HG03565 (cell line): ENCODE results near the gene SKA1.
"Not testable (repeated sequence)": the region's sequence is repeated elsewhere in the genome, so short reads cannot be mapped to it uniquely, and the experiment has no call there.

Source experiments
- ATAC-seq: cut with Tn5 transposase; IDR thresholded peaks from one replicate; pipeline ENCODE4 v1.9.1; 2021; ENCODE audit warnings: mild to moderate bottlenecking, moderate library complexity; ENCODE audit not compliant: unreplicated experiment

SKA1 gene

GRCh38 chr18:50393802-50394201 is 19.0 kb downstream of the SKA1 start:
- ATAC-seq, result no peak

- ATAC-seq, result no peak
These were observed 20.2 kb downstream of the SKA1 start for GRCh38 chr18:50395093-50395492.

- ATAC-seq, result no peak
These were observed 21.3 kb downstream of the SKA1 start for GRCh38 chr18:50396005-50396660.

GRCh38 chr18:50397023-50397422 is 22.2 kb downstream of the SKA1 start:
- ATAC-seq, result no peak

- ATAC-seq, result no peak
These were observed 23.3 kb downstream of the SKA1 start for GRCh38 chr18:50398099-50398498.

- no peak for ATAC-seq
These were observed 24.1 kb downstream of the SKA1 start for GRCh38 chr18:50398947-50399346.

GRCh38 chr18:50399582-50399981 is 24.7 kb downstream of the SKA1 start:
- ATAC-seq, result no peak

- ATAC-seq, result not testable (repeated sequence)
These were observed 25.6 kb downstream of the SKA1 start for GRCh38 chr18:50400438-50400837.

- no peak for ATAC-seq
These were observed 26.4 kb downstream of the SKA1 start for GRCh38 chr18:50401295-50401694.

GRCh38 chr18:50401888-50402287 is 27.0 kb downstream of the SKA1 start:
- no peak for ATAC-seq

GRCh38 chr18:50404752-50405581 is 30.1 kb downstream of the SKA1 start:
- not testable (repeated sequence) for ATAC-seq

- no peak for ATAC-seq
These were observed 30.9 kb downstream of the SKA1 start for GRCh38 chr18:50405582-50406271.

GRCh38 chr18:50409236-50409635 is 34.4 kb downstream of the SKA1 start:
- ATAC-seq, result no peak

- no peak for ATAC-seq
These were observed 35.2 kb downstream of the SKA1 start for GRCh38 chr18:50410008-50410407.

- ATAC-seq, result no peak
These were observed 36.0 kb downstream of the SKA1 start for GRCh38 chr18:50410894-50411293.

- not testable (repeated sequence) for ATAC-seq
These were observed 42.0 kb downstream of the SKA1 start for GRCh38 chr18:50416832-50417231.

GRCh38 chr18:50417705-50418104 is 42.9 kb downstream of the SKA1 start:
- not testable (repeated sequence) for ATAC-seq

GRCh38 chr18:50418650-50419049 is 43.8 kb downstream of the SKA1 start:
- no peak for ATAC-seq

- ATAC-seq, result no peak
These were observed 47.5 kb downstream of the SKA1 start for GRCh38 chr18:50422286-50422898.

GRCh38 chr18:50424877-50425690 is 50.2 kb downstream of the SKA1 start:
- ATAC-seq, result no peak
